Daoy (cell line): ENCODE data around the gene FBXW7. TPM values are rescaled to one million over a fixed set of nuclear protein-coding genes. Genes with fewer than 3 reads are reported as not detected.
"Not testable (repeated sequence)": the region's sequence is repeated elsewhere in the genome, so short reads cannot be mapped to it uniquely, and the experiment has no call there.

ENCODE experiments used
- DNase-seq: peaks from one replicate; pipeline ENCODE4 v3.0.0-alpha.2; 2015; ENCODE audit warnings: low read depth
- total RNA-seq: library from RNA; depleted of rRNA; stranded (reverse); fragments of >200 nt; shearing (Covaris generic); gene quantifications from 2 replicates; pipeline ENCODE4 v1.2.3, GENCODE V29; 2014

FBXW7 gene
- total RNA-seq, 1 experiment from 2014 or later = 21.6 TPM

- DNase-seq = not testable (repeated sequence)
Measured at GRCh38 chr4:152544533-152544932, 8.6 kb upstream of the FBXW7 start.

GRCh38 chr4:152540941-152541340 lies 5.0 kb upstream of the FBXW7 start:
- DNase-seq = no peak

- DNase-seq = no peak
Measured at GRCh38 chr4:152540293-152540674, 4.4 kb upstream of the FBXW7 start.

GRCh38 chr4:152539556-152540292 lies 3.8 kb upstream of the FBXW7 start:
- DNase-seq = no peak

- no peak for DNase-seq
Measured at GRCh38 chr4:152537881-152538280, 2.0 kb upstream of the FBXW7 start.

- no peak for DNase-seq
Measured at GRCh38 chr4:152536545-152537182, 772 bp upstream of the FBXW7 start.

- DNase-seq = peak; percentile 5
Measured at GRCh38 chr4:152535360-152535902, 461 bp downstream of the FBXW7 start.

GRCh38 chr4:152534541-152535359 lies 1.1 kb downstream of the FBXW7 start:
- DNase-seq = peak; percentile 13

GRCh38 chr4:152531479-152531878 lies 4.4 kb downstream of the FBXW7 start:
- no peak for DNase-seq

GRCh38 chr4:152530600-152530999 lies 5.3 kb downstream of the FBXW7 start:
- no peak for DNase-seq

- DNase-seq = no peak
Measured at GRCh38 chr4:152529880-152530279, 6.0 kb downstream of the FBXW7 start.

- no peak for DNase-seq
Measured at GRCh38 chr4:152528060-152528459, 7.8 kb downstream of the FBXW7 start.

- no peak for DNase-seq
Measured at GRCh38 chr4:152525878-152526277, 10.0 kb downstream of the FBXW7 start.

- no peak for DNase-seq
Measured at GRCh38 chr4:152524427-152524826, 11.5 kb downstream of the FBXW7 start.

GRCh38 chr4:152523731-152524130 lies 12.2 kb downstream of the FBXW7 start:
- DNase-seq = no peak

- no peak for DNase-seq
Measured at GRCh38 chr4:152522754-152523153, 13.1 kb downstream of the FBXW7 start.

- no peak for DNase-seq
Measured at GRCh38 chr4:152522245-152522644, 13.6 kb downstream of the FBXW7 start.

- DNase-seq = no peak
Measured at GRCh38 chr4:152516156-152516555, 19.7 kb downstream of the FBXW7 start.

- DNase-seq = no peak
Measured at GRCh38 chr4:152515678-152516077, 20.2 kb downstream of the FBXW7 start.

GRCh38 chr4:152514356-152514755 lies 21.5 kb downstream of the FBXW7 start:
- DNase-seq = no peak

GRCh38 chr4:152513078-152513477 lies 22.8 kb downstream of the FBXW7 start:
- DNase-seq = no peak

GRCh38 chr4:152512483-152512882 lies 23.4 kb downstream of the FBXW7 start:
- no peak for DNase-seq
